Vagina (tissue), 2 donors: Measurements from ENCODE around the gene CAMK1G. TPM values are rescaled to one million over a fixed set of nuclear protein-coding genes. Genes with fewer than 3 reads are reported as not detected.

Experiments
- DNase-seq, 2 donors: peaks; one replicate each; pipeline ENCODE4 v3.0.0-alpha.2; 2017; ENCODE audit errors: extremely low spot score in 2 of 2
- H3K27ac ChIP-seq: fragments of 200-600 bp; sonication (generic); one replicate; pipeline ENCODE4 v1.5.1; 2019
- H3K27me3 ChIP-seq: fragments of 200-600 bp; sonication (generic); one replicate; pipeline ENCODE4 v1.5.1; 2019
- H3K36me3 ChIP-seq, 2 donors: fragments of 200-600 bp; sonication (generic); one replicate each; pipeline ENCODE4 v1.5.1; 2017 to 2019
- H3K4me1 ChIP-seq: fragments of 200-600 bp; sonication (generic); one replicate; pipeline ENCODE4 v1.5.1; 2019
- H3K4me3 ChIP-seq, 2 donors: fragments of 200-600 bp; sonication (generic); 1 replicate in 1 of 2; 2 replicates in 1 of 2; pipeline ENCODE4 v1.5.1; 2016 to 2019
- H3K9me3 ChIP-seq: fragments of 200-600 bp; sonication (generic); one replicate; pipeline ENCODE4 v1.5.1; 2019
- POLR2A ChIP-seq, 2 donors: fragments of 450-650 bp; IDR thresholded peaks; one replicate each; pipeline ENCODE4 v1.6.1; 2017; ENCODE audit warnings: antibody characterized with exemption in 2 of 2, mild to moderate bottlenecking in 2 of 2, moderate library complexity in 2 of 2
- POLR2AphosphoS5 ChIP-seq, 2 donors: sonication (generic); formaldehyde crosslinking; IDR thresholded peaks; one replicate each; pipeline ENCODE4 v1.9.0; 2017; ENCODE audit warnings: antibody characterized with exemption in 2 of 2, mild to moderate bottlenecking in 2 of 2, low read depth in 1 of 2; ENCODE audit not compliant: insufficient read depth in 1 of 2
- intact Hi-C: fragments of 100-400 bp; cut with DNase I; formaldehyde crosslinking; loops from one replicate; pipeline ENCODE4 v1.15.1; 2023
- total RNA-seq: library from RNA; depleted of rRNA; stranded (reverse); fragments of >200 nt; gene quantifications from one replicate; pipeline ENCODE4 v1.2.3, GENCODE V29; 2016
- TF ChIP-seq, protein P1 (sequence below), 3 experiments: fragments of 450-650 bp in 2 of 3; fragments of 200-600 bp in 1 of 3; sonication (generic) in 1 of 3; IDR thresholded peaks; one replicate each; pipeline ENCODE4 v1.5.1; 2017 to 2019; ENCODE audit warnings: antibody characterized with exemption in 3 of 3, mild to moderate bottlenecking in 2 of 3, moderate library complexity in 2 of 3

The CAMK1G gene
- total RNA-seq, 1 donor from 2014 or later: not detected

DNA sequence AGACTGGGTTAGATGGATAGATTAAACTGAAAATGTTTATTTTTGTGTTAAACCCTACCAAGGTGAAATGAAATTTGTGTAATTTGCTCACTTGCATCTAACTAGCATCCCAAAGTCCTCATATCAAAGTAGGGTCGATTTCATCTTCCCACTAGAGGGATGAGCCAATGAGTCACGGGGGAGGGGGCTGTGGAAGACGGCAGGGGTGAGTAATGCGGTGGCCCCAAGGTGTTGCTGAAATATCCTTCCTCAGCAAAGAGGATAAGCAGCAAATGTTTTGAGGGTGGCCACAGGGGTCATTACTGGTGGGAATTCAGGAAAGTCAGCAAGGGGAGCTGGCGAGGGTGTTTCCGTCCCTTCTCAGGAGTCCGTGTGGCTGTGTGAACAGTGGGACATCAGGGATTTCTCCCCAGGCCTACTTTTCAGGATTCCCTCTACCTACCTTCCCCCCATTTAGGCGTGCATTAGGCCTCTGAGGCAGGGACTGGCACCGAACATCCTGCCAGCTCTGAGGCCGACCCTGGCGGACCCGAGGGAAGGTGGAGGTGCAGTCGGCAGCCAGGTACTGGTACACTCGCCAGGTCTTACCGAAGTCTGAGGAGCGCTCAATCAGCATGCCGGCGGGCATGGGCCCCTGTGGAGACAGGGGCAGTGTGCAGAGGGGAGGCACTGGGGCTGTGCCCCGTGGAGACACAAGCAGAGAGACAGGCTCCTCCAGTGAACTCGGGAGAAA is 50.7 kb downstream of the CAMK1G start:
- intact Hi-C loops: no loop called here
- no peaks in the 10 kb centered on the region for H3K4me1 ChIP-seq
- no peak overlapping the region for H3K27ac ChIP-seq
- no peaks in the 10 kb centered on the region for H3K9me3 ChIP-seq
- TF ChIP-seq POLR2A (IDR thresholded peaks at IDR 0.05): no peak
- TF ChIP-seq POLR2AphosphoS5 (IDR thresholded peaks at IDR 0.05; ENCODE audit: insufficient read depth in 1 of 2, low read depth in 1 of 2): no peak
- TF ChIP-seq, protein P1, sequence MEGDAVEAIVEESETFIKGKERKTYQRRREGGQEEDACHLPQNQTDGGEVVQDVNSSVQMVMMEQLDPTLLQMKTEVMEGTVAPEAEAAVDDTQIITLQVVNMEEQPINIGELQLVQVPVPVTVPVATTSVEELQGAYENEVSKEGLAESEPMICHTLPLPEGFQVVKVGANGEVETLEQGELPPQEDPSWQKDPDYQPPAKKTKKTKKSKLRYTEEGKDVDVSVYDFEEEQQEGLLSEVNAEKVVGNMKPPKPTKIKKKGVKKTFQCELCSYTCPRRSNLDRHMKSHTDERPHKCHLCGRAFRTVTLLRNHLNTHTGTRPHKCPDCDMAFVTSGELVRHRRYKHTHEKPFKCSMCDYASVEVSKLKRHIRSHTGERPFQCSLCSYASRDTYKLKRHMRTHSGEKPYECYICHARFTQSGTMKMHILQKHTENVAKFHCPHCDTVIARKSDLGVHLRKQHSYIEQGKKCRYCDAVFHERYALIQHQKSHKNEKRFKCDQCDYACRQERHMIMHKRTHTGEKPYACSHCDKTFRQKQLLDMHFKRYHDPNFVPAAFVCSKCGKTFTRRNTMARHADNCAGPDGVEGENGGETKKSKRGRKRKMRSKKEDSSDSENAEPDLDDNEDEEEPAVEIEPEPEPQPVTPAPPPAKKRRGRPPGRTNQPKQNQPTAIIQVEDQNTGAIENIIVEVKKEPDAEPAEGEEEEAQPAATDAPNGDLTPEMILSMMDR (IDR thresholded peaks at IDR 0.05): no peak
- no peak overlapping the region for H3K4me3 ChIP-seq
- no peaks in the 10 kb centered on the region for H3K27me3 ChIP-seq
- DNase-seq: no peak
- no peaks in the 10 kb centered on the region for H3K36me3 ChIP-seq

DNA sequence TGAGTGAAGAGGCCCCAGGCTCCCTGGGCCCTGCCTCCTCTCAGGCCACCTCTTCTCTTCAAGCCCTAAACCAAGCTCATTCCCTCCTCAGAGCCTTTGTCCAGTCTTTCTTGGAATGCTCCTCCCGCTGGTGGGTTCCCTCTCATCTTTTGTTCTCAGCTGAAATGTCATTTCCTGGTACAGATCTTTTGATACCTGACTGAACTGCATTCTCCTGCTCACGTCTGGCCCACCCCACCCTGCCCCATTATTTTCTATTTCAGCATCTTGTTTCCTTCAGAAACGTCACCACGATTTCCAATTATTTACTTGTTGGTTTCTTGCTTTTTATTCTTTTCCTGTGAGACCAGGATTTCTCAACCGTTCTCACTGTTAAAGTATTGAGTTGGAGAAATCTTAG is 52.3 kb downstream of the CAMK1G start:
- TF ChIP-seq, protein P1 (IDR thresholded peaks at IDR 0.05): no peak
- no peak for TF ChIP-seq POLR2AphosphoS5 (IDR thresholded peaks at IDR 0.05; ENCODE audit: insufficient read depth in 1 of 2, low read depth in 1 of 2)
- TF ChIP-seq POLR2A (IDR thresholded peaks at IDR 0.05): no peak
- Histone ChIP-seq H3K4me3 (no peak overlapping the region), H3K4me1 (no peaks in the 10 kb centered on the region), H3K9me3 (no peaks in the 10 kb centered on the region), H3K27me3 (no peaks in the 10 kb centered on the region), H3K36me3 (no peaks in the 10 kb centered on the region), H3K27ac (no peak overlapping the region)
- intact Hi-C loops: no loop called here
- no peak for DNase-seq

DNA sequence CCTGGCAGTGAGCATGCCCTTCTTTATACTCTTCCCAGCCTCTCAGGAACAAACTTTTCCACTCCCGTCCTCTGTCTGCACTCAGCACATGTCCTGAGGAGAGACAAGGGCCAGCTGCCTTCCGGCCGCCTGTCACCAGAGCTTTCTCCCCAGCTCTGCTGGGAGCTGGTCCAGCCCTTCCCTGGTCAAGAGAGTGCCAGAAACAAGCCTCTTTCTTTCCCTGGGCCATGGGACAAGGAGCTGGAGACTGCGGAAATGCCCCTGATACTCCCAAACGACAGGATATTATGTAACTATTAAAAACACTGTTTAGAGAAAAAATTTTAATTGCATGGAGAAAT is 58.3 kb downstream of the CAMK1G start:
- TF ChIP-seq, protein P1 (IDR thresholded peaks at IDR 0.05): no peak
- TF ChIP-seq POLR2AphosphoS5 (IDR thresholded peaks at IDR 0.05; ENCODE audit: insufficient read depth in 1 of 2, low read depth in 1 of 2): peak; percentile 56 to 66
- DNase-seq: no peak
- Histone ChIP-seq H3K36me3 (no peaks in the 10 kb centered on the region), H3K9me3 (no peaks in the 10 kb centered on the region), H3K27ac (peak overlapping the region; percentile 80), H3K27me3 (no peaks in the 10 kb centered on the region), H3K4me3 (no peak overlapping the region), H3K4me1 (peaks cover 45% of the 10 kb centered on the region)
- intact Hi-C loops: no loop called here

DNA sequence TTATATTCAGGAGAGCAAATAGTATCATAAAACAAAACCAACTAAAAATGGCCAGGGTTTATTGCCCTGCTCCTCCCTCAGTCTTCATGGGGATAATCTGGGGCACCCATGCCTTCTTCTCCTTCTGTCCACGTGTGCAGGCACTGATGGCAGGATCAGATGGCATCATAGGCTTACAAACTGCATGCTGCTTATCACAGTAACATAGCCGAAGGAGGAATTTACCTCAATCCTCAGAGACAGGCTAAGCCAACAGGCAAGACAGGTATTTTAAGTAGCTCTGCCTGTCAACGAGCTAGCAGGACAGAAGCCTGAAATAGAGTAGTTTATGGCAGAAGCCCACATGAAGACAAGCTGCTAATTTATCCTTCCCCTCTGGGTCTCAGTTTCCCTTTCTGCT is 59.3 kb downstream of the CAMK1G start:
- Histone ChIP-seq H3K27me3 (no peaks in the 10 kb centered on the region), H3K27ac (peak overlapping the region; percentile 80), H3K4me3 (no peak overlapping the region), H3K36me3 (no peaks in the 10 kb centered on the region), H3K4me1 (peaks cover 55% of the 10 kb centered on the region), H3K9me3 (no peaks in the 10 kb centered on the region)
- intact Hi-C loops: no loop called here
- DNase-seq: no peak
- TF ChIP-seq, protein P1 (IDR thresholded peaks at IDR 0.05): no peak
- no peak for TF ChIP-seq POLR2A (IDR thresholded peaks at IDR 0.05)

DNA sequence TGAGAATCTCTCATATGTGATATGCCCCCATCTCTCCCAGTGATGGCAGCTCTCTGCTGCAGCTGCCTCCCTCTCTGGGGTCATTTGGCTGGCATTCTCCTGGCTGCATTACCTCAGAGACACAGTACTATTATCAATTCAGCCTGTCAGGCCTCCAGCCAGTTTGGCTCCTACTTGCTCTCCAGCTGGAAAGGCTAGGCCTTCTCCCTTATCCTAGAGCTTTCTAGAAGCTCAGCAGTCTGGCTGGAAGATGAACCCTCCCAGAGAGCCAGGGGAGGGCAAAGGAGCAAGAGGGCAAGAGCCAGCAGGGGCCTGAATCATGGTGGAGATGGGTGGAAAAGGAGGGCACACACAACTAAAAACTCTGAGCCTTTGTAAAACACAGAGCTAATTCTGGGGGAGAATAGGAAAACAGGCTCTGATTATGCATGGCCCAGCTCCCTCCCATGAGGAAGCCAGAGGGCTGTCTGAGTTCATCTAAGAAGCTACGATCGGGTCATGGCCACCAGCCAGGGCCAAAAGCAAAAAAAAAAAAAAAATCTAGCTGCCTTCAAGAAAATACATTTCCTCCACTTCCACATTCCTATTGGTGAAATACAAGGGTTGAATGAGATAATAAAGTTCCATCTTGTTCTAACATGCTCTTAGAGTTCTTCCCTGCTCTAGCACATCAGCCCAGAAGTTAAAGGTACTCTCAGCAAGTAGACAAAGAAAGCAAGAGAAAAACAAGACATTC is 59.9 kb downstream of the CAMK1G start:
- intact Hi-C loops: no loop called here
- TF ChIP-seq POLR2A (IDR thresholded peaks at IDR 0.05): no peak
- TF ChIP-seq POLR2AphosphoS5 (IDR thresholded peaks at IDR 0.05; ENCODE audit: insufficient read depth in 1 of 2, low read depth in 1 of 2): peak in 1 of 2 donors; percentile 73
- H3K9me3 ChIP-seq: no peaks in the 10 kb centered on the region
- no peaks in the 10 kb centered on the region for H3K36me3 ChIP-seq
- H3K4me3 ChIP-seq: no peak overlapping the region
- H3K4me1 ChIP-seq: peaks cover 61% of the 10 kb centered on the region
- H3K27me3 ChIP-seq: no peaks in the 10 kb centered on the region
- no peak for DNase-seq
- H3K27ac ChIP-seq: peak overlapping the region; percentile 80
